T-helper 1 cell treated with Interleukin-12 subunit alpha and Interleukin-12 subunit beta and Interleukin-4 antibody, amounts not matched to agents 30 μg/mL and 1 μg/mL, for 36 hours (primary cell): ENCODE measurements around the gene NAALADL2.

Experiments used
- H3K27ac Mint-ChIP-seq: one replicate; pipeline ENCODE4 v1.8.0; 2021; ENCODE audit warnings: mild to moderate bottlenecking, mixed read lengths
- H3K27me3 Mint-ChIP-seq: one replicate; pipeline ENCODE4 v1.8.0; 2021; ENCODE audit warnings: low read depth, mixed read lengths
- H3K36me3 Mint-ChIP-seq: one replicate; pipeline ENCODE4 v1.8.0; 2021; ENCODE audit warnings: low read depth, mixed read lengths
- H3K4me1 Mint-ChIP-seq: one replicate; pipeline ENCODE4 v1.8.0; 2021; ENCODE audit warnings: low read depth, mixed read lengths
- H3K4me3 Mint-ChIP-seq: one replicate; pipeline ENCODE4 v1.8.0; 2021; ENCODE audit warnings: mild to moderate bottlenecking, moderate library complexity, mixed read lengths
- H3K9me3 Mint-ChIP-seq: one replicate; pipeline ENCODE4 v1.8.0; 2021; ENCODE audit warnings: mixed read lengths

Gene NAALADL2

GRCh38 chr3:174859114-174859735 lies at the start of gene NAALADL2:
TSS of gene NAALADL2 (plus strand) at chr3:174859334.
- Mint-ChIP-seq H3K27me3 (no peaks in the 10 kb centered on the region), H3K36me3 (no peaks in the 10 kb centered on the region), H3K4me1 (no peaks in the 10 kb centered on the region)

GRCh38 chr3:174810254-174810653 lies 48.9 kb upstream of the NAALADL2 start:
- Mint-ChIP-seq H3K4me3 (no peak overlapping the region), H3K4me1 (no peaks in the 10 kb centered on the region), H3K9me3 (peaks cover 5% of the 10 kb centered on the region), H3K36me3 (no peaks in the 10 kb centered on the region), H3K27ac (no peak overlapping the region), H3K27me3 (no peaks in the 10 kb centered on the region)

More at GRCh38 chr3:174859114-174859735, at the start of gene NAALADL2:
- Mint-ChIP-seq H3K4me3 (no peak within 1 kb of the TSS), H3K27ac (no peak within 1 kb of the TSS), H3K9me3 (no peaks in the 10 kb centered on the region)

- H3K9me3 Mint-ChIP-seq, result peaks cover 5% of the 10 kb centered on the region
- no peaks in the 10 kb centered on the region for H3K36me3 Mint-ChIP-seq
- H3K27me3 Mint-ChIP-seq, result no peaks in the 10 kb centered on the region
- H3K4me1 Mint-ChIP-seq, result no peaks in the 10 kb centered on the region
- H3K4me3 Mint-ChIP-seq, result no peak overlapping the region
- H3K27ac Mint-ChIP-seq, result no peak overlapping the region
Measured at GRCh38 chr3:174812172-174812862, 46.8 kb upstream of the NAALADL2 start.

GRCh38 chr3:174815750-174816149 lies 43.4 kb upstream of the NAALADL2 start:
- Mint-ChIP-seq H3K27me3 (no peaks in the 10 kb centered on the region), H3K36me3 (no peaks in the 10 kb centered on the region), H3K27ac (no peak overlapping the region), H3K9me3 (no peaks in the 10 kb centered on the region), H3K4me1 (no peaks in the 10 kb centered on the region), H3K4me3 (no peak overlapping the region)

GRCh38 chr3:174820885-174821284 lies 38.2 kb upstream of the NAALADL2 start:
- no peaks in the 10 kb centered on the region for H3K36me3 Mint-ChIP-seq
- H3K27me3 Mint-ChIP-seq, result no peaks in the 10 kb centered on the region
- no peak overlapping the region for H3K27ac Mint-ChIP-seq
- H3K4me1 Mint-ChIP-seq, result no peaks in the 10 kb centered on the region
- H3K4me3 Mint-ChIP-seq, result no peak overlapping the region
- no peaks in the 10 kb centered on the region for H3K9me3 Mint-ChIP-seq

GRCh38 chr3:174821477-174821876 lies 37.7 kb upstream of the NAALADL2 start:
- no peaks in the 10 kb centered on the region for H3K9me3 Mint-ChIP-seq
- no peaks in the 10 kb centered on the region for H3K36me3 Mint-ChIP-seq
- H3K27me3 Mint-ChIP-seq, result no peaks in the 10 kb centered on the region
- no peak overlapping the region for H3K4me3 Mint-ChIP-seq
- H3K4me1 Mint-ChIP-seq, result no peaks in the 10 kb centered on the region
- H3K27ac Mint-ChIP-seq, result no peak overlapping the region

GRCh38 chr3:174822320-174822719 lies 36.8 kb upstream of the NAALADL2 start:
- H3K27ac Mint-ChIP-seq, result no peak overlapping the region
- H3K4me1 Mint-ChIP-seq, result no peaks in the 10 kb centered on the region
- no peak overlapping the region for H3K4me3 Mint-ChIP-seq
- no peaks in the 10 kb centered on the region for H3K9me3 Mint-ChIP-seq
- H3K36me3 Mint-ChIP-seq, result no peaks in the 10 kb centered on the region
- H3K27me3 Mint-ChIP-seq, result no peaks in the 10 kb centered on the region

- no peak overlapping the region for H3K4me3 Mint-ChIP-seq
- H3K9me3 Mint-ChIP-seq, result peaks cover 5% of the 10 kb centered on the region
- no peaks in the 10 kb centered on the region for H3K4me1 Mint-ChIP-seq
- no peaks in the 10 kb centered on the region for H3K27me3 Mint-ChIP-seq
- no peak overlapping the region for H3K27ac Mint-ChIP-seq
- H3K36me3 Mint-ChIP-seq, result no peaks in the 10 kb centered on the region
Measured at GRCh38 chr3:174826069-174826468, 33.1 kb upstream of the NAALADL2 start.

- Mint-ChIP-seq H3K4me3 (no peak overlapping the region), H3K36me3 (no peaks in the 10 kb centered on the region), H3K27me3 (no peaks in the 10 kb centered on the region), H3K9me3 (no peaks in the 10 kb centered on the region), H3K27ac (no peak overlapping the region), H3K4me1 (no peaks in the 10 kb centered on the region)
Measured at GRCh38 chr3:174844746-174845145, 14.4 kb upstream of the NAALADL2 start.

- Mint-ChIP-seq H3K27me3 (no peaks in the 10 kb centered on the region), H3K4me3 (no peak overlapping the region), H3K4me1 (no peaks in the 10 kb centered on the region), H3K36me3 (no peaks in the 10 kb centered on the region), H3K27ac (no peak overlapping the region), H3K9me3 (peaks cover 11% of the 10 kb centered on the region)
Measured at GRCh38 chr3:174846055-174846454, 13.1 kb upstream of the NAALADL2 start.

GRCh38 chr3:174854987-174855386 lies 4.1 kb upstream of the NAALADL2 start:
- Mint-ChIP-seq H3K4me1 (no peaks in the 10 kb centered on the region), H3K27ac (no peak overlapping the region), H3K36me3 (no peaks in the 10 kb centered on the region), H3K9me3 (peaks cover 16% of the 10 kb centered on the region), H3K4me3 (no peak overlapping the region), H3K27me3 (no peaks in the 10 kb centered on the region)

- Mint-ChIP-seq H3K27ac (no peak overlapping the region), H3K9me3 (no peaks in the 10 kb centered on the region), H3K27me3 (no peaks in the 10 kb centered on the region), H3K4me3 (no peak overlapping the region), H3K36me3 (no peaks in the 10 kb centered on the region), H3K4me1 (no peaks in the 10 kb centered on the region)
Measured at GRCh38 chr3:174857301-174857700, 1.8 kb upstream of the NAALADL2 start.

GRCh38 chr3:174858353-174858752 lies 781 bp upstream of the NAALADL2 start:
- Mint-ChIP-seq H3K4me1 (no peaks in the 10 kb centered on the region), H3K36me3 (no peaks in the 10 kb centered on the region), H3K27me3 (no peaks in the 10 kb centered on the region), H3K27ac (no peak overlapping the region), H3K4me3 (no peak overlapping the region), H3K9me3 (no peaks in the 10 kb centered on the region)

- Mint-ChIP-seq H3K4me3 (no peak overlapping the region), H3K9me3 (no peaks in the 10 kb centered on the region), H3K27me3 (no peaks in the 10 kb centered on the region), H3K36me3 (no peaks in the 10 kb centered on the region), H3K4me1 (no peaks in the 10 kb centered on the region), H3K27ac (no peak overlapping the region)
Measured at GRCh38 chr3:174859756-174860155, 622 bp downstream of the NAALADL2 start.

GRCh38 chr3:174862101-174862500 lies 3.0 kb downstream of the NAALADL2 start:
- Mint-ChIP-seq H3K27me3 (no peaks in the 10 kb centered on the region), H3K27ac (no peak overlapping the region), H3K9me3 (no peaks in the 10 kb centered on the region), H3K4me1 (no peaks in the 10 kb centered on the region), H3K4me3 (no peak overlapping the region), H3K36me3 (no peaks in the 10 kb centered on the region)
